HL-60 (cell line): ENCODE measurements around the gene CD7.

Experiments
- CTCF ChIP-seq: IDR thresholded peaks from one replicate; pipeline ENCODE4 v1.5.1; 2011; ENCODE audit warnings: low read length, control low read depth, inconsistent platforms; ENCODE audit not compliant: insufficient read depth
- POLR2AphosphoS5 ChIP-seq: IDR thresholded peaks from 2 replicates; pipeline ENCODE4 v1.6.1; 2012; ENCODE audit warnings: low read depth

- TF ChIP-seq CTCF (no peak), POLR2AphosphoS5 (no peak)
Observed at GRCh38 chr17:82272495-82273326, 44.7 kb downstream of the CD7 start.
